Measurements from ENCODE around the gene TROAP.
"Not testable (repeated sequence)": the region's sequence is repeated elsewhere in the genome, so short reads cannot be mapped to it uniquely, and the experiment has no call there.

The TROAP gene

GRCh38 chr12:49322708-49323523 is at the start of gene TROAP:
Gene TROAP (plus strand): TSS chr12:49323255. CDS start chr12:49323609, 354 bp downstream.
- DNase-seq (ENCODE audit: low read depth), result peak; percentile 92

GRCh38 chr12:49273726-49274395 is 49.2 kb upstream of the TROAP start:
- DNase-seq (ENCODE audit: low read depth), result no peak

- DNase-seq (ENCODE audit: low read depth), result no peak
Observed at GRCh38 chr12:49274396-49275069, 48.5 kb upstream of the TROAP start.

GRCh38 chr12:49276304-49277290 is 46.5 kb upstream of the TROAP start:
- no peak for DNase-seq (ENCODE audit: low read depth)

GRCh38 chr12:49277466-49277865 is 45.6 kb upstream of the TROAP start:
- DNase-seq (ENCODE audit: low read depth), result no peak

- no peak for DNase-seq (ENCODE audit: low read depth)
Observed at GRCh38 chr12:49279706-49280159, 43.3 kb upstream of the TROAP start.

GRCh38 chr12:49280545-49280944 is 42.5 kb upstream of the TROAP start:
- DNase-seq (ENCODE audit: low read depth), result not testable (repeated sequence)

- no peak for DNase-seq (ENCODE audit: low read depth)
Observed at GRCh38 chr12:49282302-49282701, 40.8 kb upstream of the TROAP start.

- DNase-seq (ENCODE audit: low read depth), result not testable (repeated sequence)
Observed at GRCh38 chr12:49282740-49283375, 40.2 kb upstream of the TROAP start.

- no peak for DNase-seq (ENCODE audit: low read depth)
Observed at GRCh38 chr12:49283541-49284429, 39.3 kb upstream of the TROAP start.

GRCh38 chr12:49284672-49285071 is 38.4 kb upstream of the TROAP start:
- no peak for DNase-seq (ENCODE audit: low read depth)

GRCh38 chr12:49287876-49288275 is 35.2 kb upstream of the TROAP start:
- no peak for DNase-seq (ENCODE audit: low read depth)

GRCh38 chr12:49288412-49288853 is 34.6 kb upstream of the TROAP start:
- peak; percentile 53 for DNase-seq (ENCODE audit: low read depth)

GRCh38 chr12:49288922-49289555 is 34.0 kb upstream of the TROAP start:
- DNase-seq (ENCODE audit: low read depth), result no peak

GRCh38 chr12:49292729-49293055 is 30.4 kb upstream of the TROAP start:
- no peak for DNase-seq (ENCODE audit: low read depth)

- no peak for DNase-seq (ENCODE audit: low read depth)
Observed at GRCh38 chr12:49293056-49293956, 29.7 kb upstream of the TROAP start.

GRCh38 chr12:49294086-49294803 is 28.8 kb upstream of the TROAP start:
- DNase-seq (ENCODE audit: low read depth), result no peak

GRCh38 chr12:49294804-49295081 is 28.3 kb upstream of the TROAP start:
- no peak for DNase-seq (ENCODE audit: low read depth)

Measured in stimulated activated CD8-positive, alpha-beta memory T cell treated with anti-CD3 and anti-CD28 coated beads, Interleukin-15, amount 100 ng/mL, for 1 hour (primary cell).